A549 (cell line): ENCODE results near the gene NFASC. TPM values are rescaled to one million over a fixed set of nuclear protein-coding genes. Genes with fewer than 3 reads are reported as not detected.

Experiments used
- ATAC-seq, 2 experiments: fragments of 200-7000 bp in 1 of 2; fragments of >200 bp in 1 of 2; cut with Nextera tagmentation in 1 of 2; cut with Tn5 transposase in 1 of 2; 3 replicates each; pipeline versions ENCODE4 v1.8.0 to v1.9.1; 2018 to 2020; ENCODE audit warnings: mild to moderate bottlenecking in 1 of 2, moderate library complexity in 1 of 2
- CTCF ChIA-PET: fragments of 300-600 bp; sonication (Branson Sonifier 250); formaldehyde crosslinking; extraction: SDS; loops from one replicate; lab custom pipeline; 2021; ENCODE audit warnings: antibody characterized with exemption, inconsistent platforms; lab: Yijun Ruan, JAX
- POLR2A ChIA-PET: fragments of 350-600 bp; formaldehyde crosslinking; extraction: SDS; loops from one replicate; lab custom pipeline; 2021; ENCODE audit warnings: antibody characterized with exemption, inconsistent platforms; lab: Yijun Ruan, JAX
- DNase-seq, 2 experiments: peaks; one replicate each; pipeline versions ENCODE4 v3.0.0 to v3.0.0-alpha.2; 2011 to 2016; ENCODE audit warnings: low read depth in 1 of 2, low spot score in 1 of 2
- FAIRE-seq: peaks from 2 replicates; lab custom pipeline; 2011; peaks lifted over from hg19 to GRCh38; lab: Jason Lieb, UNC
- H3K27ac ChIP-seq, 2 experiments: fragments of >200 bp; sonication (Bioruptor Twin); formaldehyde crosslinking; 3 replicates each; pipeline ENCODE4 v1.5.1; 2016 to 2017
- H3K4me1 ChIP-seq: fragments of >200 bp; sonication (Bioruptor Twin); formaldehyde crosslinking; 3 replicates; pipeline ENCODE4 v1.6.1; 2016
- H3K4me2 ChIP-seq: fragments of >200 bp; sonication (Bioruptor Twin); formaldehyde crosslinking; 3 replicates; pipeline ENCODE4 v1.6.1; 2016
- H3K4me3 ChIP-seq: fragments of >200 bp; sonication (Bioruptor Twin); formaldehyde crosslinking; 3 replicates; pipeline ENCODE4 v1.5.1; 2016
- H3K9me3 ChIP-seq: fragments of >200 bp; sonication (Bioruptor Twin); formaldehyde crosslinking; 3 replicates; pipeline ENCODE4 v1.6.1; 2016
- BCL3 ChIP-seq: fragments of >200 bp; sonication (Bioruptor Twin); formaldehyde crosslinking; IDR thresholded peaks from 3 replicates; pipeline ENCODE4 v1.6.1; 2016
- BHLHE40 ChIP-seq: IDR thresholded peaks from 2 replicates; pipeline ENCODE4 v1.6.1; 2012; ENCODE audit warnings: low read depth, low read length, inconsistent platforms
- CBX2 ChIP-seq: fragments of 200-600 bp; sonication (generic); IDR thresholded peaks from 2 replicates; pipeline ENCODE4 v1.6.1; 2016; ENCODE audit warnings: low read depth, mild to moderate bottlenecking, borderline replicate concordance
- EHF ChIP-seq: fragments of 250-450 bp; sonication (Bioruptor Pico); IDR thresholded peaks from 2 replicates; pipeline ENCODE4 v1.5.0; 2020; ENCODE audit warnings: mild to moderate bottlenecking
- EP300 ChIP-seq, 2 experiments: fragments of >200 bp; sonication (Bioruptor Twin); formaldehyde crosslinking; IDR thresholded peaks; 2 replicates in 1 of 2; 3 replicates in 1 of 2; pipeline ENCODE4 v1.6.1; 2016 to 2017
- ESRRA ChIP-seq: fragments of 150-350 bp; IDR thresholded peaks from 2 replicates; pipeline ENCODE4 v1.6.1; 2014; ENCODE audit warnings: mild to moderate bottlenecking, low read length, borderline replicate concordance
- FOSB ChIP-seq: fragments of 250-450 bp; sonication (Bioruptor Pico); IDR thresholded peaks from 2 replicates; pipeline ENCODE4 v1.5.0; 2020; ENCODE audit warnings: mild to moderate bottlenecking, moderate library complexity
- FOSL2 ChIP-seq, 2 experiments: fragments of 450-650 bp in 1 of 2; fragments of >200 bp in 1 of 2; sonication (Bioruptor Twin) in 1 of 2; formaldehyde crosslinking; IDR thresholded peaks; 2 replicates each; pipeline versions ENCODE4 v1.5.0 to v1.6.1; 2016 to 2020; ENCODE audit warnings: mild to moderate bottlenecking in 1 of 2, moderate library complexity in 1 of 2
- GATA3 ChIP-seq: IDR thresholded peaks from 2 replicates; pipeline ENCODE4 v1.6.1; 2012; ENCODE audit warnings: borderline replicate concordance
- HEYL ChIP-seq: fragments of 250-450 bp; sonication (Bioruptor Pico); IDR thresholded peaks from 2 replicates; pipeline ENCODE4 v1.8.0; 2021; ENCODE audit warnings: mild to moderate bottlenecking, moderate library complexity
- HOXA7 ChIP-seq: fragments of 250-450 bp; sonication (Bioruptor Pico); IDR thresholded peaks from 2 replicates; pipeline ENCODE4 v1.5.0; 2020; ENCODE audit warnings: mild to moderate bottlenecking, moderate library complexity
- HOXB5 ChIP-seq: fragments of 250-450 bp; sonication (Bioruptor Pico); IDR thresholded peaks from 2 replicates; pipeline ENCODE4 v1.5.0; 2020; ENCODE audit warnings: mild to moderate bottlenecking, moderate library complexity
- JUN ChIP-seq, 2 experiments: fragments of >200 bp; sonication (Bioruptor Twin); formaldehyde crosslinking; IDR thresholded peaks; 2 replicates in 1 of 2; 3 replicates in 1 of 2; pipeline ENCODE4 v1.6.1; 2016 to 2017
- JUNB ChIP-seq: fragments of >200 bp; sonication (Bioruptor Twin); formaldehyde crosslinking; IDR thresholded peaks from 2 replicates; pipeline ENCODE4 v1.6.1; 2016
- KDM1A ChIP-seq: fragments of 200-600 bp; sonication (generic); IDR thresholded peaks from 2 replicates; pipeline ENCODE4 v1.6.1; 2016; ENCODE audit warnings: low read depth, mild to moderate bottlenecking
- MAFK ChIP-seq: fragments of 450-650 bp; IDR thresholded peaks from 2 replicates; pipeline ENCODE4 v1.6.1; 2014; ENCODE audit not compliant: partially characterized antibody
- MAX ChIP-seq: IDR thresholded peaks from 2 replicates; pipeline ENCODE4 v1.6.1; 2012
- NFE2L2 ChIP-seq: fragments of 150-350 bp; conservative IDR thresholded peaks from 2 replicates; pipeline ENCODE4 v1.6.1; 2014; ENCODE audit warnings: low read length
- NR3C1 ChIP-seq: fragments of >200 bp; sonication (Bioruptor Twin); formaldehyde crosslinking; IDR thresholded peaks from 3 replicates; pipeline ENCODE4 v1.6.1; 2017
- PBX3 ChIP-seq: IDR thresholded peaks from 2 replicates; pipeline ENCODE4 v1.6.1; 2012
- PHF8 ChIP-seq: fragments of 200-600 bp; sonication (generic); IDR thresholded peaks from 2 replicates; pipeline ENCODE4 v1.6.1; 2016; ENCODE audit warnings: low read depth, mild to moderate bottlenecking, antibody characterized with exemption, moderate library complexity, borderline replicate concordance
- POLR2A ChIP-seq: IDR thresholded peaks from 2 replicates; pipeline ENCODE4 v1.6.1; 2012; ENCODE audit warnings: mild to moderate bottlenecking, low read length
- RARB ChIP-seq: fragments of 250-450 bp; sonication (Bioruptor Pico); IDR thresholded peaks from 2 replicates; pipeline ENCODE4 v1.8.0; 2021; ENCODE audit warnings: mild to moderate bottlenecking, moderate library complexity
- RCOR1 ChIP-seq: fragments of 150-350 bp; IDR thresholded peaks from 2 replicates; pipeline ENCODE4 v1.6.1; 2014; ENCODE audit warnings: antibody characterized with exemption, low read length, low read depth
- RNF2 ChIP-seq: fragments of 200-600 bp; sonication (generic); IDR thresholded peaks from 2 replicates; pipeline ENCODE4 v1.6.1; 2016; ENCODE audit warnings: low read depth, mild to moderate bottlenecking, antibody characterized with exemption, moderate library complexity, borderline replicate concordance
- TFCP2L1 ChIP-seq: fragments of 250-450 bp; sonication (Bioruptor Pico); IDR thresholded peaks from 2 replicates; pipeline ENCODE4 v1.5.0; 2021; ENCODE audit warnings: mild to moderate bottlenecking
- TP53 ChIP-seq: fragments of 250-450 bp; sonication (Bioruptor Pico); IDR thresholded peaks from 2 replicates; pipeline ENCODE4 v1.5.0; 2021; ENCODE audit warnings: mild to moderate bottlenecking, moderate library complexity
- ZC3H11A ChIP-seq: fragments of 450-650 bp; IDR thresholded peaks from 2 replicates; pipeline ENCODE4 v1.6.1; 2014; ENCODE audit warnings: antibody characterized with exemption, mild to moderate bottlenecking
- ZFP36 ChIP-seq: fragments of 450-650 bp; IDR thresholded peaks from 2 replicates; pipeline ENCODE4 v1.6.1; 2014; ENCODE audit warnings: borderline replicate concordance; ENCODE audit not compliant: partially characterized antibody
- WGBS: methylation state at CpG from one replicate; pipeline ENCODE4 v1.1.6; 2017; ENCODE audit errors: missing lambda C conversion rate; 5-methylcytosine and 5-hydroxymethylcytosine counted together
- polyA plus RNA-seq, 4 experiments: library from polyadenylated mRNA; depleted of rRNA in 3 of 4; stranded (reverse); fragments of >200 nt; fragmentation: RNase III in 1 of 4; extraction: RNeasy Plus Mini Kit Qiagen cat#74134 plus additional on column Dnase treatment in 1 of 4; gene quantifications; 2 replicates in 3 of 4; 3 replicates in 1 of 4; pipeline ENCODE4 v1.2.3, GENCODE V29; 2011 to 2017

The NFASC gene
- polyA plus RNA-seq, 2 of the 4 experiments (the other 2 are of a cell fraction), result 0.27 to 0.39 TPM

- Histone ChIP-seq H3K4me3 (no peak overlapping the region), H3K27ac (no peak overlapping the region), H3K4me2 (no peak overlapping the region), H3K4me1 (no peaks in the 10 kb centered on the region), H3K9me3 (no peaks in the 10 kb centered on the region)
- FAIRE-seq (no peak), DNase-seq (no peak), ATAC-seq (no peak)
- ChIA-PET POLR2A (no interaction called here), CTCF (interaction anchor here (0.7 kb wide), 1 partner anchor 299 kb away, joined by 3 read pairs; no protein-coding TSS in a partner anchor)
- TF ChIP-seq NR3C1 (no peak), NFE2L2 (no peak), KDM1A (no peak), BCL3 (no peak), HOXA7 (CRISPR knock-in tag) (no peak), EHF (CRISPR knock-in tag) (no peak), MAX (no peak), HOXB5 (no peak), HEYL (CRISPR knock-in tag) (no peak), ESRRA (no peak), EP300 (IDR thresholded peaks at IDR 0.05) (no peak), CBX2 (no peak)
- 13% methylated on average over 2 of the region's 2 CpGs for WGBS
Observed at GRCh38 chr1:204888294-204888693, 17.6 kb downstream of the NFASC start.

GRCh38 chr1:204889681-204890383, 19.2 kb downstream of the NFASC start:
- ChIA-PET POLR2A (no interaction called here), CTCF (interaction anchor here (0.6 to 1.5 kb wide), 5 partner anchors 34 to 1248 kb away, joined by 3 to 4 read pairs (median 3); no protein-coding TSS in a partner anchor)
- Histone ChIP-seq H3K4me2 (no peak overlapping the region), H3K4me1 (no peaks in the 10 kb centered on the region), H3K27ac (no peak overlapping the region), H3K9me3 (no peaks in the 10 kb centered on the region), H3K4me3 (no peak overlapping the region)
- FAIRE-seq, result no peak
- no peak for ATAC-seq
- TF ChIP-seq POLR2A (no peak), FOSL2 (IDR thresholded peaks at IDR 0.05) (no peak), FOSL2 (CRISPR knock-in tag; IDR thresholded peaks at IDR 0.05) (no peak), TFCP2L1 (no peak)
- DNase-seq, result no peak
- 46% methylated on average over 8 of the region's 8 CpGs for WGBS

GRCh38 chr1:204891860-204892259, 21.2 kb downstream of the NFASC start:
- ATAC-seq, result no peak
- WGBS, result 38% methylated on average over 3 of the region's 3 CpGs
- ChIA-PET POLR2A (no interaction called here), CTCF (interaction anchor here (1.1 to 1.3 kb wide), 2 partner anchors 15 to 85 kb away, joined by 3 to 4 read pairs; no protein-coding TSS in a partner anchor)
- no peak overlapping the region for H3K27ac ChIP-seq
- no peak for DNase-seq
- H3K4me3 ChIP-seq, result no peak overlapping the region
- H3K4me2 ChIP-seq, result no peak overlapping the region
- no peak for TF ChIP-seq ZC3H11A
- TF ChIP-seq, all 56 proteins: peak for 0
- Histone ChIP-seq H3K9me3 (no peaks in the 10 kb centered on the region), H3K4me1 (no peaks in the 10 kb centered on the region)
- no peak for FAIRE-seq

- Histone ChIP-seq H3K4me2 (no peak overlapping the region), H3K4me1 (no peaks in the 10 kb centered on the region), H3K4me3 (no peak overlapping the region), H3K27ac (no peak overlapping the region)
- no peak for ATAC-seq
- no peak for FAIRE-seq
- TF ChIP-seq FOSL2 (IDR thresholded peaks at IDR 0.05) (no peak), FOSL2 (CRISPR knock-in tag; IDR thresholded peaks at IDR 0.05) (no peak), EP300 (IDR thresholded peaks at IDR 0.05) (no peak), RARB (CRISPR knock-in tag) (no peak), HOXB5 (no peak), ZFP36 (no peak), TP53 (CRISPR knock-in tag) (no peak), RNF2 (no peak), FOSB (CRISPR knock-in tag) (no peak), PBX3 (no peak), NFE2L2 (no peak), PHF8 (no peak), POLR2A (no peak), TFCP2L1 (no peak), JUNB (no peak), GATA3 (no peak), BHLHE40 (no peak), JUN (IDR thresholded peaks at IDR 0.05) (no peak), HEYL (CRISPR knock-in tag) (no peak), RCOR1 (no peak), MAFK (no peak)
- TF ChIP-seq, all 56 proteins: peak for 0
- ChIA-PET POLR2A (no interaction called here), CTCF (interaction anchor here (0.5 to 2.3 kb wide), 5 partner anchors 19 to 290 kb away, joined by 3 to 8 read pairs (median 3); no protein-coding TSS in a partner anchor)
- no peak for DNase-seq
- no peaks in the 10 kb centered on the region for H3K9me3 ChIP-seq
Observed at GRCh38 chr1:204894031-204894430, 23.4 kb downstream of the NFASC start.
